Nephron progenitor cell (in vitro differentiated cells): ENCODE results near the gene USP3.
A peak's percentile ranks its signal among the peaks of the same experiment; 100 is the strongest.

ENCODE experiments used
- DNase-seq: peaks from one replicate; pipeline ENCODE4 v3.0.0; 2021
- H3K27ac Mint-ChIP-seq: 2 replicates; pipeline ENCODE4 v1.8.0; 2021; ENCODE audit warnings: mild to moderate bottlenecking, moderate library complexity, mixed read lengths
- H3K27me3 Mint-ChIP-seq: 2 replicates; pipeline ENCODE4 v1.8.0; 2021; ENCODE audit warnings: mild to moderate bottlenecking, low read depth, mixed read lengths; ENCODE audit not compliant: poor library complexity
- H3K36me3 Mint-ChIP-seq: 2 replicates; pipeline ENCODE4 v1.8.0; 2021; ENCODE audit warnings: low read depth, mixed read lengths
- H3K4me1 Mint-ChIP-seq: 2 replicates; pipeline ENCODE4 v1.8.0; 2021; ENCODE audit warnings: mixed read lengths
- H3K4me3 Mint-ChIP-seq: 2 replicates; pipeline ENCODE4 v1.8.0; 2021; ENCODE audit warnings: mild to moderate bottlenecking, moderate library complexity, mixed read lengths
- H3K9me3 Mint-ChIP-seq: 2 replicates; pipeline ENCODE4 v1.8.0; 2021; ENCODE audit warnings: mild to moderate bottlenecking, moderate library complexity, mixed read lengths
- CTCF ChIP-seq: fragments of 200-600 bp; sonication (generic); IDR thresholded peaks from 2 replicates; pipeline ENCODE4 v1.5.0; 2021; ENCODE audit warnings: antibody characterized with exemption

Gene USP3

GRCh38 chr15:63473749-63473998 is 30.7 kb upstream of the USP3 start:
- Mint-ChIP-seq H3K9me3 (peaks cover 11% of the 10 kb centered on the region), H3K4me1 (peaks cover 59% of the 10 kb centered on the region), H3K27me3 (peaks cover 15% of the 10 kb centered on the region), H3K27ac (peak overlapping the region; percentile 93), H3K4me3 (no peak overlapping the region), H3K36me3 (no peaks in the 10 kb centered on the region)
- DNase-seq: no peak
- TF ChIP-seq CTCF: no peak

DNA sequence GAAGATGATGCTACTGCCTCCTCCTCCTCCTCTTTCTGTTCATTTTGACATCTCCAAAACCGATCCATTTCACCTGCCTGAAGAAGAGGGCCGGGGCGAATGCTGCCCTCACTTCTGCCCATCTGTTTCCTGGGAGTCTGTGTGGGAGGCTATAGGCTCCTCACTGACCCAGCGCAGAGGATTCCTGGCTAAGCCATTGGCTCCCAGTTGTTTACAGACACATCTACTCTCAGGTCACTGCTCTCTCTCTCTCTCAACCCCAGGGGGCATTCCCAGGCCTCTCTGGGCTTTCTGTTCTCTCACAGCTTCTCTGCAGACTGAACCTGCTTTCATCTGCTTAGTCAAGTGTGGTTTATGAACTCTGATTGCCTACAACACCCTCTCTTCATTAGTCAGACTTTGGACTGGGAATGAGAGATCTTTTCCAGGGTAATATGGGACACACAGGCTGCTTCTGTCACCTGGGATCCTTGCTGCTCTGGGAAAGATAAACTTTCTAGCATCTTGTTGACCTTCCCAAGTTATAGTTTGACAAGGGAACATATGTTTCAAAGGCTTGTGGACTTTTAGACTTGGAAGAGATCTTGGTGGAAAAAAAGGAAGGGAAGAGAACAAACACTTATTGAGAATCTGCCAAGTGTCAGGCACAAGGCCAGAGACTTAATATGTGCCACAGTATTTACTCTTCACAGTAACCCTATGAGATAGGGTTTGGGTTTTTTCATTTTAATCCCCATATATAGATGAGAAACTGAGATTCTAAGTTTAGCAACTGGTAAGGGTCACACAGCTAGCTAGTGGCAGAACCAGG is 30.2 kb upstream of the USP3 start:
- peaks cover 11% of the 10 kb centered on the region for H3K9me3 Mint-ChIP-seq

DNA sequence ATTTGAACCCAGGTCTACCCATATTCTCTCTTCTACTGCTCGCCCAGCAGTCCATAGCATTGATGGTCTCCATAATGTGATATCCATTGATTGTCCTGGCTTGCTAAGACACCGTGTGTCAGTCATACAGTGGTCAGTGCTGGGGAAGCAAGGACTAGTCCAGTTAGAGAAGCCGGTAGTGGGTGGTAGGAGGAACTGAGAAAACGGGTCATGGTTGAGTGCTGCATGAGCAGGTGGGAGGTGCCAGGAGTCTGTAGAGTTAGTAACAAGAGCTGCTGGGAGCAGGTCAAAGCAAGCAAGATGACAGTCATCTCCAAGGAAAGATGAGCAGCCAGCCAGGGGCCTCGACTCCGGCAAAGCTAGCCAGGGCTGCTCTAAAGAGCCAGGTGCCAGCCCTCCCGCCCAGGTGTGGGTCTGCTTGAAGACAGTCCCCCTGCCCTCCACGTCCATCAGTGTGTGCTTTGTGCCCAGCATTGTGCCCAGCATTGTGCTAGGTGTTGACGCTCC is 29.5 kb upstream of the USP3 start:
- DNase-seq: peak; percentile 38
- TF ChIP-seq CTCF: no peak

More for the DNA sequence above, 30.2 kb upstream of the USP3 start:
- Mint-ChIP-seq H3K27ac (peak overlapping the region; percentile 93), H3K36me3 (no peaks in the 10 kb centered on the region), H3K4me1 (peaks cover 60% of the 10 kb centered on the region), H3K27me3 (peaks cover 15% of the 10 kb centered on the region), H3K4me3 (no peak overlapping the region)
- TF ChIP-seq CTCF: no peak
- peak; percentile 46 for DNase-seq

GRCh38 chr15:63475707-63476106 is 28.7 kb upstream of the USP3 start:
- Mint-ChIP-seq H3K27ac (peak overlapping the region; percentile 77), H3K4me1 (peaks cover 73% of the 10 kb centered on the region)
- TF ChIP-seq CTCF: no peak

More for the DNA sequence above, 29.5 kb upstream of the USP3 start:
- H3K9me3 Mint-ChIP-seq: peaks cover 11% of the 10 kb centered on the region
- H3K4me1 Mint-ChIP-seq: peaks cover 64% of the 10 kb centered on the region
- peaks cover 15% of the 10 kb centered on the region for H3K27me3 Mint-ChIP-seq
- H3K36me3 Mint-ChIP-seq: no peaks in the 10 kb centered on the region
- H3K4me3 Mint-ChIP-seq: peak overlapping the region; percentile 57
- H3K27ac Mint-ChIP-seq: peak overlapping the region; percentile 90

DNA sequence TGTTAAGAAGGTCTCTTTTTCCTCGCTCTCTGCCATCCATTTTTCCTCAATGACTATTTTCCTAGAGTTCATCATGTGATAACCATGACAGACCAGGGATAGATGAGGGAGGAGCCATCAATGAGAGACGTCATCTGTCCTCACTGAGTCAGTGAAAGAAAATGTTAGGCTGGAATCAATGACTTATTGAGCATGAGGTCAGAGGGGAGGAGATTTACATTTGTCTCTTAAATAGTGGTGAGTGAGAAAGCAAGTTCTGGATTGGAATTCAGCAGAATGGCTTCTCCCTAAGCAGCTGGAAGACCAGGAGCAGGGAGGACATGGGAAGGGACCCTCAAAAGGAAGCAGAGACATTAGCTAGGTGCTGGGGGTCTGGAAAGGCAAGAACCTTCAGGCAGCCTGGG is 28.2 kb upstream of the USP3 start:
- H3K36me3 Mint-ChIP-seq: no peaks in the 10 kb centered on the region
- H3K9me3 Mint-ChIP-seq: peaks cover 11% of the 10 kb centered on the region
- TF ChIP-seq CTCF: no peak
- H3K4me3 Mint-ChIP-seq: peak overlapping the region; percentile 14
- H3K27ac Mint-ChIP-seq: peak overlapping the region; percentile 77
- H3K4me1 Mint-ChIP-seq: peaks cover 78% of the 10 kb centered on the region
- no peak for DNase-seq
- peaks cover 15% of the 10 kb centered on the region for H3K27me3 Mint-ChIP-seq

More at GRCh38 chr15:63475707-63476106, 28.7 kb upstream of the USP3 start:
- peak overlapping the region; percentile 14 for H3K4me3 Mint-ChIP-seq
- H3K9me3 Mint-ChIP-seq: peaks cover 11% of the 10 kb centered on the region
- no peak for DNase-seq
- H3K27me3 Mint-ChIP-seq: peaks cover 15% of the 10 kb centered on the region
- H3K36me3 Mint-ChIP-seq: no peaks in the 10 kb centered on the region

DNA sequence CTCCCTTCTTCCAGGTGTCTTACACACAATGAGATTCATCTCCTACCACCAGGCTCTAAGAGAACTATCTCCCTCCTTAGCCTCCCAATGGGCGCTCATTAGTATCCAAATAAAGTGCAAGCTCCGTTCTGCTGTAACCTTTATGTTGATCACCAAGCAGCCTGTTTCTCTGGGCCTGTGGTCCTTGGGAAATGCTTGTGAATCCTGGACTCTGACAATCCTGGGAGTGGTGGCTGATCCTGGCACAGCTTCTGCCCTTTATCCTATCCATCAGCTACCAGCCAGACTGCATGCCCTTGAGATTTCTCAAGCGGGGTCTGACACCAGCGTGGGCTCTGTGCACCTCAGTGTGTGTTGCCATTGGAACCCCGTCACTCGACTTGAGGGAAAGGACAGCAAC is 26.1 kb upstream of the USP3 start:
- DNase-seq: no peak
- Mint-ChIP-seq H3K36me3 (no peaks in the 10 kb centered on the region), H3K4me3 (no peak overlapping the region), H3K27me3 (peaks cover 15% of the 10 kb centered on the region), H3K4me1 (peaks cover 69% of the 10 kb centered on the region), H3K9me3 (peaks cover 14% of the 10 kb centered on the region), H3K27ac (no peak overlapping the region)
- no peak for TF ChIP-seq CTCF
